HG03025 (cell line): ENCODE measurements around the gene CCDC85B.

ENCODE experiments used
- ATAC-seq: cut with Tn5 transposase; IDR thresholded peaks from one replicate; pipeline ENCODE4 v1.9.1; 2021; ENCODE audit warnings: mild to moderate bottlenecking, moderate library complexity; ENCODE audit not compliant: unreplicated experiment, low FRiP score

The CCDC85B gene

DNA sequence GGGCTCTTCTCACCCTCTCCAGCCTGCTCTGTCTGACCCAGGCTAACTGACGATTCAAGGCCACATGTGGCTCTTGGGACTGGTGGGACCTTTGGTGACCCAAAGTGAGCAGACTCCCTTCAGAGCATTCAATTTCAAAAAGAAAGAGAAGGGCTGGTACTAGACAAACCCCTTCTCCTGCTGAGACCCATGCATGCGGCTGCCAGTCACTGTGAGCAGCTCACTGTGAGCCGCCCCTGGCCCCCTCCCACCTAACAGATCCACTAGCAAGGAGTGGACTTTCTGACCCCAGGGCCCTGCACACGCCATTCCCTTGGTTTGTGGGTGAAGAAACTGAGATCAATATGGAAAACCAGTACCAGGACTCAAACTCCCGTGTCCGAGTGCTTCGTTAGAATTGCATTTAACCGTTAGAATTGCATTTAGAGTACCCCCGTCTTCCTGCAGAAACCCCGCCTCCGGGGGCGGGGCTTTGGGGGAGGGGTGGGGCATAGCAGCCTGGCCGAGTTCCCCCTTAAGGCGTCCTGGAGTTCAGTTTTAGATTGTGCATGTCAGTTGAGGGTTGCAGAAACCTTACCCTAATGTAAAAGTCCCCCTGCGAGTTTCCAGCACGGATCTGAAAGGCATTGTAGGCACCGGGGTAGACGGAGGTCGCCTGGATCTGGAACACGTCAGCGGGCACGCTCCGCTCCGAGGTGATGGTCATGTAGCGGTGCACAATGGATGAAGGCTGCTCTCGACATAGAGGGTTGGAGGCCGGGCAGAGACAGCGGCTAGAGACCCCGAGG is 23.0 kb upstream of the CCDC85B start:
- no peak for ATAC-seq

DNA sequence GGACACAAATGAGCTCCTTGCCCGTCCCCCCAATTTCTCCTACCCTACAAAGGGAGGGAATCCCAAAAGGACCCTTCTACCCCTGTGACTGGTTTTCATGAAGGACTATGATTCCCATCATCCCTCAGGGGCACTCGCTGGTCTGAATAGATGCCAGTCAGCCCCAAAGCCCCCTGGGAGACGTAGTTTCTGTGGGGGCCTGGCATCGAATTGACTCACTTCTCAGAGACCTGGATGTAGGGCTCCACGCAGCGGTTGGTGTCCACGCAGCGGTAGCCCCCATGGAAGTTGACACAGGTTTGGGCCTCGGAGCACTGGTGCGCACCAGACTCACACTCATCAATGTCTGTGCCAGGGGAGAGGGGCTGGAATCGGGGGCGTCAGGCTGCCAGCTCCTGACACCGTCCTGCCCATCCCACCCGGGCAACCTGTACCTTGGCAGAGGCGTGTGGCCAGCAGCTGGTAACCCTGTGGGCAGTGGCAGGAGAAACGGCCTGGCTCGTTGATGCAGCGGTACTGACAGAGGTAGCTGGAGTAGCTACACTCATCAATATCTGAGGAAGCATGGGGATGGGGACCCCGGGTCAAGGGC is 22.3 kb upstream of the CCDC85B start:
- ATAC-seq = no peak

GRCh38 chr11:65868907-65869306 is 21.6 kb upstream of the CCDC85B start:
- ATAC-seq = no peak

DNA sequence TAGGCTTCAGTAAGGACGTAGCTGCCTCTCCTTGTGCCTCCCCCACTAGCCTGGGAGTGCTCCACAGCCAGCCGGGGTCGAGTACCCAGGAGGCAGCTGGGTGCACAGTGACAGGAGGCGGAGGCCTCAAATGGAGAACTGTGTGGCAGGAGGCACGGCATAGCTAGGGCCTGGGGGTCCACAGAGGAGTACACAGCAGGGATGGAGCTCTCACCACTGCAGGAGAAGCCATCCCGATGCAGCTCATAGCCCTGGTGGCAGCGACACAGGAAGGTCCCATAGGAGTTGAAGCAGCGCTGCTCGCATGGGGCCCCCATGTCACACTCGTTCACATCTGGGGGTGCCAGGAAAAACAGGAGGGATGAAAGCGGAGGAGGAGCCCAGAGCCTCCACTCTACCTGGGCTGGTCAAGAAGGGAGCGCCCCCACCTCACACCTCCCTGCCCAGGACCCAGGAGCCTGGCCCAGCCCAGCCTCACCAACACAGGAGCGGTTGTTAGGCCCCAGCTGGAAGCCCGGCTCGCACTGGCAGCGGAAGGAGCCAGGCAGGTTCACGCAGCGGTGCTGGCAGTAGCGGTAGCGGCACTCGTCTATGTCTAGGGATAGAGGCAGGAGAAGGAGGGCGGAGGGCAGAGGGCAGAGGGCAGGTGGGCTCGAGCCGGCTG is 20.7 kb upstream of the CCDC85B start:
- ATAC-seq = no peak

- ATAC-seq = no peak
These were observed 20.2 kb upstream of the CCDC85B start for GRCh38 chr11:65870307-65870658.

DNA sequence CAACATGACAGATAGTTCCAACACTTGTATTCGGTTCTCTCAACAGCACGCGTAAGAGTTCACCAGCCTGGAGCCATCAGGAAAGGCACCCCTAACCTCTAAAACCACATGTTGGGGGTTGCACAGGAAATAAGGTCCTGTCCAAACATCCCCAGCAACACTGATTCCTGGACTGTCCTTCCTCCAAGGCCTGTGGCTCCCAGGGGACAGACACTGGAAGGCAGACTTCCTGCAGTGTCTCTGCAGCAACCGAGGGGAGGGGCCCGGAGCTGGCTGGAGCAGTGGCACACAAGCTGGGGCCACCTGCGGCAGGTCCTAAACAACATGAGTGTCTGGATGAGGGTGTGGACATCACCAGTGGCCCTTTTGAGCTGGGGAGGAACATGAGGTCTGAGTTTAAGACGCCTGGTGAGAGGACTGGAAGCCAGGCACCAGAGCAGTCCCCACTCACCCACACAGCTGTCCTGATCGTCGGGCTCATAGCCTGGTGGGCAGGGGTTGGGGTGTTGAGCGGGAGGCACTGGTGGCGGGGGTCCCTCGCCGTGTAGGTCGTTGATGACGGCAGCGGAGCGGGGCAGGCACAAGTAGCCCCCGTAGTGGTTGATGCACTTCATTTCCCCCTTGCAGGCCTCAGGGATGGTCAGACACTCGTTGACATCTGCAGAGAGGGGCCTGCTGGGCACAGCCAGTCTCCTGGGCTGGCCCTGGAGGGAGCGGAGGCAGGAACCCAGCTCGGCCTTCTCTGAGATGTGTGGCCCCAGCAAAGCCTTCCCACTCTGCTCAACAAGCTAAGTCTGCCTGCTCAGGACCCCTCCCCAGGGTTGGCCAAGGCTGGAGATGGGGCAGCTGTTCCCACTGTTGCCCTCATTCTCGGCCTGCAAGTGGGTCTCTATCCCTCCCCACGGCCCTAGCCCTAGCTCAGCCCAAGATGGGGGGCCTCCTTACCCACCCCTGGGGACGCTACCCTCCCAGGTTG is 19.5 kb upstream of the CCDC85B start:
- no peak for ATAC-seq

- ATAC-seq = no peak
These were observed 18.5 kb upstream of the CCDC85B start for GRCh38 chr11:65871811-65872548.

DNA sequence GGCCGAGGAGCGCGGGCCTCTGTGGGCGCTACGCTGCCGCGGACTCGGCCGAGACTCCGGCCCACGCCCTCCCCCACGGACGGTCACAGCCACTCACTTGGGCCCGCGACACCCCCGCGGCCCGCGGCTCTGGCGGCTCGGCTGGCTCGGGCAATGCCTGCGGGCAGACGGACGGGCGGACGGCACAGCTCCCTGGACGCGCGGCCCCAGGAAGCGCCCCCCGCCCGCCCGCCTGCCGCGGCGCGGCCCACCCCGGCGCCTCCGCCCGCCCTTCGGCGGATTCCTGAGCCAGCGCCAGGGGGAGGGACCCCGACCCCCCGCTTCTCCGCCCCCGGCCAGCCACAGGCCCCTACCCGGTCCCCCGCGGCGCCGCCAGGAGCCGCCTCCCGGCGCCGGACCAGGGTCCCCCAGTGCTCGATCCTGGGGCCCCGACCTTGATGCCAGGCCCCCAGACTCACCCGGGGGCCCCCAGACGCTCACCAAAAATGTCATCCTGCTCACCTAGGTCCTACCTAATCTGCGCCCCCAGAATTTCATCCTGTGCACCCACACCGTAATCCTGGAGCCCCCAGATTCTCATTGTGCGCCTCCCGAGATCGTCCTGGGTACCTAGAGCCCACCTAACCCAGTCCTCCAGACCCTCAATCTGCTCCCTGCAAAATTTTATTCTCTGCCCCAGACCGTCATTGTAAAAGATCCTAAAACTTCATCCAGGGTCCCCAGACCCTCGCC is 17.7 kb upstream of the CCDC85B start, which contains the start of gene EFEMP2:
Gene EFEMP2 (minus strand): TSS at position 215 of the 732 bp plus-strand sequence. CDS start 446 bp downstream, outside the sequence.
- ATAC-seq = no peak

DNA sequence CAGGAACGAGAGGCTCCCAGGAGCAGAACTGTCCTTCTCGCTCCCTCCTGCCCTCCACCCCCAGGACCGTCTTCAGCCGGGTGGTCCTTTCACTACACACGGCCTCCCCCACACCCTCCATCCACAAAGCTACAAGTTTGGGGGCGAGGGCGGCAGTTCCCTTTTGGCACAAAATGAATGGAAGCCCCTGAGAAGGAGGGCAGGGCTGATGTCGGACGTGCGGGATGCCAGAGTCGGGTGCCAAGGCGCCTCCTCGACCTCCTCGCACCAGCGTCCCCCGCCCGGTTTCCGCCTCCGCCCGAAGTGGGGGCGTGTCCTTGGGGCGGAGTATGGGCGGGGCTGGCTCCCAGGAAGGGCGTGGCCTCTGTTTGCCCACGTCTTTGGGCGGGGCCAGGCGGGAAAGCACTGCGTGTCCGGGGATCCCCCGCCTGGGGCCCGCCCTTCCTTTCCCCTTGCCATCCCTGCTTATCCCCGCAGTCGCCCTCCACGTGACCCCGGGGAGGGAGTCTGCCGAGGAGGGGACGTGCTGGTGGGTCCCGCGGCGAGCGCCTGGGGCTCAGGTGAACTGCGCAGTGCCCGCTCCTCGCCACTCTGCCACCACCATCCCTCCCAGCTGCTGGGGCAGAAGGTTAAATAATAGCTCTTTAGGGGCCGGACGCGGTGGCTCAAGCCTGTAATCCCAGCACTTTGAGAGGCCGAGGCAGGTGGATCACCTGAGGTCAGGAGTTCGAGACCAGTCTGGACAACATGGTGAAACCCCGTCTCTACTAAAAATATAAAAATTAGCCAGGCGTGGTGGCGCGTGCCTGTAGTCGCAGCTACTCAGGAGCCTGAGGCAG is 16.9 kb upstream of the CCDC85B start:
- ATAC-seq = peak; percentile 65

DNA sequence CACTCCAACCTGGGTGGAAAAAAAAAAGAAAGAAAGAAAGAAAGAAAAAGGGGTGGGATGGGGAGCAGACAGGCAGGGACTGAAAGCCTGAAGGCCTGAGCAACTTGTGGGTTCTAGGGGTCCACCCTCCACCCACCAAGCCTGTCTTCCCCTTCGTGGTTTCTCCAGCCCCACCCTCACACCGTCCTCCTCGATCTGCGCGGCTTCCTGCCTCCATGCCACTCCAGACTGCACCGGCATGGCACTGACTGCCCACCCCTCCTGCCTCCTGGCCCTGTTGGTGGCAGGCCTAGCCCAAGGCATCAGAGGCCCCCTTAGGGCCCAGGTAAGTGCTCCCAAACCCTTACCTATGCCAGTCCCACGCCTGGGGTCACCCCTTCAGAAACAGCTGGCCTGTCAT is 10.9 kb upstream of the CCDC85B start, which contains the start of gene CTSW:
Gene CTSW (plus strand): TSS at position 221 of the 400 bp plus-strand sequence. CDS start 18 bp downstream, at position 239.
- ATAC-seq = no peak

DNA sequence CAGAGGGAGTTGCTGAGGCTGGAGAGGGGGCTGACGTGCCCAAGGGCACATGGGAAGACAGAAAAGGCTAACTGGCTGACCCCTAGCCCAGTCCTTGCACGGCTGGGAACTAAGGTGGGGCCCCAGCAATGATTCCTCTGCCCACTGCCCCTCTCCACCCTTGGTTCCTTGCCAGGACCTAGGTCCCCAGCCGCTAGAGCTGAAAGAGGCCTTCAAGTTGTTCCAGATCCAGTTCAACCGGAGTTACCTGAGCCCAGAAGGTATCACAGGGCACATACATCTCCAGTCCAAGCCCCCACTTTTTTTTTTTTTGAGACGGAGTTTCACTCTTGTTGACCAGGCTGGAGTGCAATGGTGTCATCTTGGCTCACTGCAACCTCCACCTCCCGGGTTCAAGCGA is 10.4 kb upstream of the CCDC85B start:
- ATAC-seq = no peak

DNA sequence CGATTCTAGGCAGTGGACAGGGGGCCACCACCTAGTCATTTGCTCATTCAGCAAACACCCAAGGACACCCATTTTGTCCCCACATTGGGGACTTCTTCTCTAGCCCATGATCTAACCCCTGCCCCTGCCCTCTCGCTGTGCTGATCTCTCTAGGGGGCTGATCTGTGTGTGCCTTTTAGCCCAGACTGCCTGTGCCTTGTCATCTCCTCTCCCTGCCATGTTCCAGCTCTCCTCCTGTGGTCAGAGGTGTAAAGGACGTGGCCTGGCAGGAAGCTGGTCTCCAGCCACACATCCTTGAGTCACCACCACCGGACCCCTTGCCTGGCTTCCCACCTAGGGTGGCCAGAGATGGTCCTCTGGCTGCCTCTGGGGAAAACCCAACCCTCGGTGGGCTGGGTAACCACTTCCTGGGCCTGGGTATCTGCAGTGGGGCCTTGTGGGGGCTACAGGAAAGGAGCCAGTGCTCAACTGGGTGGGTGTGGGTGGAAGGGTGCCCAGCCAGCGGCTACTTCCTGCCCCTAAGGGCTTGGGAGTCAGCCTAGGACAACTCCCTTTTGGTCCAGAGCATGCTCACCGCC is 9.5 kb upstream of the CCDC85B start:
- ATAC-seq = no peak

DNA sequence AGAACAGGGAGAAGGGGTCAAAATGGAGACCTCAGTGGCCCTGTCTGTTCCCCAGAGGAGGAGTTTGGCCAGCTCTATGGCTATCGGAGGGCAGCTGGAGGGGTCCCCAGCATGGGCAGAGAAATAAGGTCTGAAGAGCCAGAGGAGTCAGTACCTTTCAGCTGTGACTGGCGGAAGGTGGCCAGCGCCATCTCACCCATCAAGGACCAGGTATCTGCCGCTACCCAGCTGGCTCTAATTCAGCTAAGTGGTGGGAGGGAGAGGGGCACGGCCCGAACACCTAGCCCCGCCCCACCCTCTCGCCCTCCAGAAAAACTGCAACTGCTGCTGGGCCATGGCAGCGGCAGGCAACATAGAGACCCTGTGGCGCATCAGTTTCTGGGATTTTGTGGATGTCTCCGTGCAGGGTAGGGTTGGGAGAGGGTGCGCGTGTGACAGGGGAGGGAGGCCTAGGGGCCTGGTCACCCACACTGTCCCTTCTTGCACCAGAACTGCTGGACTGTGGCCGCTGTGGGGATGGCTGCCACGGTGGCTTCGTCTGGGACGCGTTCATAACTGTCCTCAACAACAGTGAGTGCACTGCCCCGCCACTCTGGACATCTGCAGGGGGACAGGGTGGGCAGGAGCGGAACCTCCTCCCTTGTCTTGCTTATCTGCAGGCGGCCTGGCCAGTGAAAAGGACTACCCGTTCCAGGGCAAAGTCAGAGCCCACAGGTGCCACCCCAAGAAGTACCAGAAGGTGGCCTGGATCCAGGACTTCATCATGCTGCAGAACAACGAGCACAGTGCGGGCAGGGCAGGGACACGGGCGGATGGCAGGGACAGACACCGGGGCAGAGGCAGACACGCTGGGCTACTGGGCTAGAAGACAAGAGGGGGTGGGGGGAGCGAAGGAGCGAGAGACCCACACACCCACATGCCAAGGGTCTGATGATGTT is 8.1 kb upstream of the CCDC85B start:
- no peak for ATAC-seq

GRCh38 chr11:65883058-65883761 is 7.3 kb upstream of the CCDC85B start:
- ATAC-seq = no peak

- no peak for ATAC-seq
These were observed 6.4 kb upstream of the CCDC85B start for GRCh38 chr11:65883786-65884715.
